Measurements from ENCODE around the gene DCBLD2. TPM values are rescaled to one million over a fixed set of nuclear protein-coding genes. Genes with fewer than 3 reads are reported as not detected.
A peak's percentile ranks its signal among the peaks of the same experiment; 100 is the strongest.

DCBLD2 gene
- total RNA-seq, result 10 to 100 TPM; 37.3 to 48.4 (median 46.6) TPM

GRCh38 chr3:98901392-98902350 lies at the start of gene DCBLD2:
TSS of gene DCBLD2 (minus strand) at chr3:98901695. CDS start at chr3:98901326, 369 bp downstream.
- Histone ChIP-seq H3K4me1 (peaks cover 10 to 40% (median 35%) of the 10 kb centered on the region in 4 donors), H3K9me3 (no peaks in the 10 kb centered on the region), H3K27me3 (no peaks in the 10 kb centered on the region), H3K4me3 (peak within 1 kb of the TSS; percentile 92 to 98 (median 93)), H3K36me3 (no peaks in the 10 kb centered on the region), H3K27ac (replicated peaks in 1 of 4) (peak within 1 kb of the TSS; percentile 93 to 97 (median 95))
- intact Hi-C loops (cut with DNase I), result loop anchor here (5.0 to 10.0 kb wide), 2 partner anchors 84 to 93 kb away; no protein-coding TSS in a partner anchor
- TF ChIP-seq POLR2A (IDR thresholded peaks at IDR 0.05; ENCODE audit: low read depth) (peak; percentile 73), POLR2AphosphoS5 (IDR thresholded peaks at IDR 0.05) (peak; percentile 81 to 93), CTCF (IDR thresholded peaks at IDR 0.05) (no peak), EP300 (IDR thresholded peaks at IDR 0.05) (no peak)
- peak; percentile 99 for DNase-seq (ENCODE audit: extremely low spot score)
- WGBS, result under 1% methylated on average over 43 of the region's 86 CpGs

GRCh38 chr3:98945666-98946065 lies 44.2 kb upstream of the DCBLD2 start:
- Histone ChIP-seq H3K4me3 (no peak overlapping the region), H3K27ac (replicated peaks in 1 of 4) (no peak overlapping the region), H3K9me3 (no peaks in the 10 kb centered on the region), H3K36me3 (no peaks in the 10 kb centered on the region), H3K27me3 (no peaks in the 10 kb centered on the region), H3K4me1 (no peaks in the 10 kb centered on the region)
- DNase-seq (ENCODE audit: extremely low spot score), result no peak
- TF ChIP-seq POLR2AphosphoS5 (IDR thresholded peaks at IDR 0.05), result no peak
- WGBS, result 70% methylated on average over 1 of the region's 1 CpG
- intact Hi-C loops (cut with DNase I), result no loop called here

- WGBS, result 47% methylated on average over 1 of the region's 1 CpG
- intact Hi-C loops (cut with DNase I), result no loop called here
Measured at GRCh38 chr3:98945101-98945524, 43.6 kb upstream of the DCBLD2 start.

GRCh38 chr3:98930413-98930812 lies 28.9 kb upstream of the DCBLD2 start:
- H3K27me3 ChIP-seq, result no peaks in the 10 kb centered on the region
- H3K36me3 ChIP-seq, result no peaks in the 10 kb centered on the region
- H3K9me3 ChIP-seq, result peaks cover 0 to 17% (median 15%) of the 10 kb centered on the region in 4 donors
- TF ChIP-seq POLR2AphosphoS5 (IDR thresholded peaks at IDR 0.05) (no peak), EP300 (IDR thresholded peaks at IDR 0.05) (no peak), CTCF (IDR thresholded peaks at IDR 0.05) (no peak), POLR2A (IDR thresholded peaks at IDR 0.05; ENCODE audit: low read depth) (no peak)
- DNase-seq (ENCODE audit: extremely low spot score), result no peak
- no peak overlapping the region for H3K4me3 ChIP-seq
- intact Hi-C loops (cut with DNase I), result no loop called here
- no peak overlapping the region for H3K27ac ChIP-seq (replicated peaks in 1 of 4)
- H3K4me1 ChIP-seq, result no peaks in the 10 kb centered on the region

More at GRCh38 chr3:98945101-98945524, 43.6 kb upstream of the DCBLD2 start:
- Histone ChIP-seq H3K27ac (replicated peaks in 1 of 4) (no peak overlapping the region), H3K9me3 (no peaks in the 10 kb centered on the region), H3K36me3 (no peaks in the 10 kb centered on the region), H3K27me3 (no peaks in the 10 kb centered on the region), H3K4me3 (no peak overlapping the region), H3K4me1 (no peaks in the 10 kb centered on the region)
- no peak for TF ChIP-seq POLR2AphosphoS5 (IDR thresholded peaks at IDR 0.05)
- no peak for TF ChIP-seq EP300 (IDR thresholded peaks at IDR 0.05)
- TF ChIP-seq POLR2A (IDR thresholded peaks at IDR 0.05; ENCODE audit: low read depth), result no peak
- no peak for TF ChIP-seq CTCF (IDR thresholded peaks at IDR 0.05)
- DNase-seq (ENCODE audit: extremely low spot score), result no peak

- TF ChIP-seq POLR2A (IDR thresholded peaks at IDR 0.05; ENCODE audit: low read depth) (no peak), EP300 (IDR thresholded peaks at IDR 0.05) (no peak), POLR2AphosphoS5 (IDR thresholded peaks at IDR 0.05) (no peak), CTCF (IDR thresholded peaks at IDR 0.05) (no peak)
- H3K9me3 ChIP-seq, result no peaks in the 10 kb centered on the region
- no peak overlapping the region for H3K4me3 ChIP-seq
- H3K36me3 ChIP-seq, result no peaks in the 10 kb centered on the region
- no peaks in the 10 kb centered on the region for H3K4me1 ChIP-seq
- DNase-seq (ENCODE audit: extremely low spot score), result no peak
- no peak overlapping the region for H3K27ac ChIP-seq (replicated peaks in 1 of 4)
- H3K27me3 ChIP-seq, result no peaks in the 10 kb centered on the region
- 64% methylated on average over 2 of the region's 2 CpGs for whole genome bisulfite sequencing
- intact Hi-C loops (cut with DNase I), result no loop called here
Measured at GRCh38 chr3:98921957-98922356, 20.5 kb upstream of the DCBLD2 start.
